GM13977 (cell line): ENCODE data around the gene KIAA1191.

Source experiments
- DNase-seq: peaks from one replicate; pipeline ENCODE4 v3.0.0; 2012; ENCODE audit warnings: low spot score
- CTCF ChIP-seq: IDR thresholded peaks from 2 replicates; pipeline ENCODE4 v1.5.1; 2012; ENCODE audit warnings: mild to moderate bottlenecking, control low read depth; ENCODE audit not compliant: insufficient read depth; ENCODE audit errors: extremely low read depth, missing control alignments
- in situ Hi-C: fragments of 300-500 bp; cut with MboI; formaldehyde crosslinking; loops from one replicate; pipeline ENCODE4 v1.12.0; 2022; ENCODE audit warnings: low sequenced_read_pairs, low pct_unique_long_range_greater_than_20kb, mixed read lengths, inconsistent platforms; ENCODE audit not compliant: unreplicated experiment

KIAA1191 gene

GRCh38 chr5:176355400-176356178 lies 6.0 kb downstream of the KIAA1191 start:
- in situ Hi-C loops, result no loop called here

GRCh38 chr5:176353533-176353932 lies 8.0 kb downstream of the KIAA1191 start:
- in situ Hi-C loops, result no loop called here
- TF ChIP-seq CTCF, result no peak
- DNase-seq, result no peak

More at GRCh38 chr5:176355400-176356178, 6.0 kb downstream of the KIAA1191 start:
- no peak for TF ChIP-seq CTCF
- no peak for DNase-seq

GRCh38 chr5:176352116-176352878 lies 9.3 kb downstream of the KIAA1191 start:
- DNase-seq, result no peak
- in situ Hi-C loops, result no loop called here
- no peak for TF ChIP-seq CTCF

- in situ Hi-C loops, result no loop called here
- TF ChIP-seq CTCF, result no peak
- no peak for DNase-seq
Observed at GRCh38 chr5:176350416-176350815, 11.1 kb downstream of the KIAA1191 start.

- in situ Hi-C loops, result no loop called here
- no peak for TF ChIP-seq CTCF
- DNase-seq, result no peak
Observed at GRCh38 chr5:176342766-176343458, 18.7 kb downstream of the KIAA1191 start.

GRCh38 chr5:176342158-176342483 lies 19.4 kb downstream of the KIAA1191 start:
- in situ Hi-C loops, result no loop called here
- no peak for TF ChIP-seq CTCF
- no peak for DNase-seq
